ENCODE results near the gene PRICKLE2.

DNA sequence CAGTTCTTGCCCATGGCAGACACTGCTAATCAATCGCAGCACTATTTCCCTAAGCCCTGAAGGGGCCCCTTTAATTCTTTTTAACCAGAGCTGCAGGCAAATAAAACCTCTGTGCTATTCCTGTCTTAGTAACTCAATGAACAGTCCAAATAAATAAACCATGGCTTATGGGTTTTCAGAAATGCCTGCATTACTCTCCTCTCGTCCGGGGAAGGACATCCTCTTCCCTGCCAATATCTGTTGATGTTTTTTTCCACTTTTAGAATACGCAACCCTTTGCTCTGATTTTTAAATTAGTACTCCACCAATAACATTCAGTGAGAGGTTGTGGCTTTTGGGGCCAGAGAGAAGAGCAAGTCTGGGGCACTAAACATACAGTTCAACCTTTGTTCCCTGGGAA is 35.2 kb upstream of the PRICKLE2 start:
- no peak for TF ChIP-seq POLR2AphosphoS5 (IDR thresholded peaks at IDR 0.05; ENCODE audit: low read depth, low read length)
- TF ChIP-seq, protein P1, sequence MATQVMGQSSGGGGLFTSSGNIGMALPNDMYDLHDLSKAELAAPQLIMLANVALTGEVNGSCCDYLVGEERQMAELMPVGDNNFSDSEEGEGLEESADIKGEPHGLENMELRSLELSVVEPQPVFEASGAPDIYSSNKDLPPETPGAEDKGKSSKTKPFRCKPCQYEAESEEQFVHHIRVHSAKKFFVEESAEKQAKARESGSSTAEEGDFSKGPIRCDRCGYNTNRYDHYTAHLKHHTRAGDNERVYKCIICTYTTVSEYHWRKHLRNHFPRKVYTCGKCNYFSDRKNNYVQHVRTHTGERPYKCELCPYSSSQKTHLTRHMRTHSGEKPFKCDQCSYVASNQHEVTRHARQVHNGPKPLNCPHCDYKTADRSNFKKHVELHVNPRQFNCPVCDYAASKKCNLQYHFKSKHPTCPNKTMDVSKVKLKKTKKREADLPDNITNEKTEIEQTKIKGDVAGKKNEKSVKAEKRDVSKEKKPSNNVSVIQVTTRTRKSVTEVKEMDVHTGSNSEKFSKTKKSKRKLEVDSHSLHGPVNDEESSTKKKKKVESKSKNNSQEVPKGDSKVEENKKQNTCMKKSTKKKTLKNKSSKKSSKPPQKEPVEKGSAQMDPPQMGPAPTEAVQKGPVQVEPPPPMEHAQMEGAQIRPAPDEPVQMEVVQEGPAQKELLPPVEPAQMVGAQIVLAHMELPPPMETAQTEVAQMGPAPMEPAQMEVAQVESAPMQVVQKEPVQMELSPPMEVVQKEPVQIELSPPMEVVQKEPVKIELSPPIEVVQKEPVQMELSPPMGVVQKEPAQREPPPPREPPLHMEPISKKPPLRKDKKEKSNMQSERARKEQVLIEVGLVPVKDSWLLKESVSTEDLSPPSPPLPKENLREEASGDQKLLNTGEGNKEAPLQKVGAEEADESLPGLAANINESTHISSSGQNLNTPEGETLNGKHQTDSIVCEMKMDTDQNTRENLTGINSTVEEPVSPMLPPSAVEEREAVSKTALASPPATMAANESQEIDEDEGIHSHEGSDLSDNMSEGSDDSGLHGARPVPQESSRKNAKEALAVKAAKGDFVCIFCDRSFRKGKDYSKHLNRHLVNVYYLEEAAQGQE (IDR thresholded peaks at IDR 0.05; ENCODE audit: insufficient read depth in 1 of 2, low read depth in 2 of 2, low read length in 2 of 2) = no peak

Measured in PFSK-1 (cell line).